Ectodermal cell (in vitro differentiated cells): ENCODE results near the gene FAM83G.
"Not testable (repeated sequence)": the region's sequence is repeated elsewhere in the genome, so short reads cannot be mapped to it uniquely, and the experiment has no call there.

ENCODE experiments used
- H3K27ac ChIP-seq: 2 replicates; pipeline ENCODE4 v1.7.0; 2013; ENCODE audit warnings: mild to moderate bottlenecking, low read depth, low read length; ENCODE audit not compliant: insufficient read depth, poor library complexity, severe bottlenecking
- H3K27me3 ChIP-seq: 2 replicates; pipeline ENCODE4 v1.7.0; 2013; ENCODE audit warnings: mild to moderate bottlenecking, low read length; ENCODE audit not compliant: insufficient read depth, control insufficient read depth, poor library complexity, severe bottlenecking
- H3K36me3 ChIP-seq: one replicate; pipeline ENCODE4 v1.7.0; 2013; ENCODE audit warnings: low read length; ENCODE audit not compliant: control insufficient read depth, insufficient read depth
- H3K4me1 ChIP-seq: one replicate; pipeline ENCODE4 v1.7.0; 2013; ENCODE audit warnings: low read length; ENCODE audit not compliant: control insufficient read depth, insufficient read depth
- H3K4me3 ChIP-seq: 2 replicates; pipeline ENCODE4 v1.7.0; 2013; ENCODE audit warnings: low read depth, low read length, control low read depth; ENCODE audit not compliant: insufficient read depth
- H3K9me3 ChIP-seq: 2 replicates; pipeline ENCODE4 v1.7.0; 2013; ENCODE audit warnings: mild to moderate bottlenecking, low read length, moderate library complexity; ENCODE audit not compliant: control insufficient read depth
- WGBS, 2 experiments: methylation state at CpG; one replicate each; pipeline ENCODE4 v1.1.7; 2013; ENCODE audit warnings: missing lambda C conversion rate in 2 of 2; 5-methylcytosine and 5-hydroxymethylcytosine counted together

The FAM83G gene

GRCh38 chr17:18937981-18938691 lies 66.4 kb downstream of the FAM83G start:
- WGBS, 2 experiments: 88 to 90% methylated on average over 7 to 8 of the region's 8 CpGs
- H3K27ac ChIP-seq: no peak overlapping the region

GRCh38 chr17:18933102-18934058 lies 71.2 kb downstream of the FAM83G start:
- H3K27me3 ChIP-seq: no peaks in the 10 kb centered on the region
- no peaks in the 10 kb centered on the region for H3K4me1 ChIP-seq
- peaks cover 16% of the 10 kb centered on the region for H3K36me3 ChIP-seq
- no peak overlapping the region for H3K4me3 ChIP-seq
- H3K9me3 ChIP-seq: no peaks in the 10 kb centered on the region
- no peak overlapping the region for H3K27ac ChIP-seq
- 92 to 94% methylated on average over 14 of the region's 14 CpGs for WGBS, 2 experiments

More at GRCh38 chr17:18937981-18938691, 66.4 kb downstream of the FAM83G start:
- no peaks in the 10 kb centered on the region for H3K4me1 ChIP-seq
- H3K36me3 ChIP-seq: no peaks in the 10 kb centered on the region
- no peaks in the 10 kb centered on the region for H3K9me3 ChIP-seq
- H3K27me3 ChIP-seq: no peaks in the 10 kb centered on the region
- H3K4me3 ChIP-seq: no peak overlapping the region

GRCh38 chr17:18932360-18933055 lies 72.1 kb downstream of the FAM83G start:
- Histone ChIP-seq H3K4me1 (no peaks in the 10 kb centered on the region), H3K36me3 (peaks cover 18% of the 10 kb centered on the region), H3K9me3 (no peaks in the 10 kb centered on the region), H3K27ac (no peak overlapping the region), H3K4me3 (no peak overlapping the region), H3K27me3 (no peaks in the 10 kb centered on the region)
- 94 to 95% methylated on average over 5 of the region's 5 CpGs for WGBS, 2 experiments

GRCh38 chr17:18928628-18929125 lies 75.9 kb downstream of the FAM83G start:
- Histone ChIP-seq H3K4me3 (no peak overlapping the region), H3K4me1 (no peaks in the 10 kb centered on the region), H3K27me3 (no peaks in the 10 kb centered on the region), H3K27ac (no peak overlapping the region), H3K36me3 (peaks cover 23% of the 10 kb centered on the region), H3K9me3 (no peaks in the 10 kb centered on the region)
- 93 to 95% methylated on average over 9 of the region's 9 CpGs for WGBS, 2 experiments

- Histone ChIP-seq H3K27ac (no peak overlapping the region), H3K27me3 (no peaks in the 10 kb centered on the region), H3K36me3 (peaks cover 18% of the 10 kb centered on the region), H3K4me3 (no peak overlapping the region), H3K4me1 (no peaks in the 10 kb centered on the region), H3K9me3 (no peaks in the 10 kb centered on the region)
- WGBS, 2 experiments: 96 to 97% methylated on average over 1 of the region's 1 CpG
Measured at GRCh38 chr17:18925187-18925586, 79.4 kb downstream of the FAM83G start.

- H3K4me3 ChIP-seq, H3K27me3 ChIP-seq, H3K27ac ChIP-seq, H3K4me1 ChIP-seq, H3K9me3 ChIP-seq: not testable (repeated sequence)
- H3K36me3 ChIP-seq: peaks cover 16% of the 10 kb centered on the region
- WGBS, 2 experiments: 94 to 95% methylated on average over 5 to 6 of the region's 7 CpGs
Measured at GRCh38 chr17:18922596-18922995, 82.0 kb downstream of the FAM83G start.

GRCh38 chr17:18921912-18922451 lies 82.6 kb downstream of the FAM83G start:
- H3K27me3 ChIP-seq: no peaks in the 10 kb centered on the region
- WGBS, 2 experiments: 97 to 100% methylated on average over 4 of the region's 4 CpGs
- no peaks in the 10 kb centered on the region for H3K9me3 ChIP-seq
- no peaks in the 10 kb centered on the region for H3K4me1 ChIP-seq
- no peak overlapping the region for H3K27ac ChIP-seq
- peaks cover 16% of the 10 kb centered on the region for H3K36me3 ChIP-seq
- H3K4me3 ChIP-seq: no peak overlapping the region

GRCh38 chr17:18921485-18921884 lies 83.1 kb downstream of the FAM83G start:
- no peaks in the 10 kb centered on the region for H3K9me3 ChIP-seq
- WGBS, 2 experiments: 84 to 89% methylated on average over 2 of the region's 2 CpGs
- H3K27me3 ChIP-seq: no peaks in the 10 kb centered on the region
- no peaks in the 10 kb centered on the region for H3K4me1 ChIP-seq
- no peak overlapping the region for H3K27ac ChIP-seq
- peaks cover 16% of the 10 kb centered on the region for H3K36me3 ChIP-seq
- H3K4me3 ChIP-seq: no peak overlapping the region

GRCh38 chr17:18920911-18921441 lies 83.6 kb downstream of the FAM83G start:
- no peak overlapping the region for H3K4me3 ChIP-seq
- no peaks in the 10 kb centered on the region for H3K4me1 ChIP-seq
- H3K27ac ChIP-seq: no peak overlapping the region
- H3K27me3 ChIP-seq: no peaks in the 10 kb centered on the region
- peaks cover 18% of the 10 kb centered on the region for H3K36me3 ChIP-seq
- H3K9me3 ChIP-seq: no peaks in the 10 kb centered on the region
- WGBS, 2 experiments: 91 to 94% methylated on average over 6 of the region's 6 CpGs
